ENCODE results near the gene ISCU. TPM values are rescaled to one million over a fixed set of nuclear protein-coding genes. Genes with fewer than 3 reads are reported as not detected.

The ISCU gene
- total and polyA plus RNA-seq, 9 of the 15 experiments (the other 6 are each of a cell fraction or from before 2014, with no cell fraction given) = 15.9 to 92.5 (median 77.3) TPM

- POLR2A ChIA-PET = interaction anchor here (0.7 kb wide), 1 partner anchor 34 kb away, joined by 4 read pairs; no protein-coding TSS in a partner anchor
Observed at GRCh38 chr12:108598553-108599250, 36.3 kb downstream of the ISCU start.

GRCh38 chr12:108599541-108599940, 37.1 kb downstream of the ISCU start:
- peaks cover 6% of the 10 kb centered on the region; the same call in 1 of the 2 replicates for H4K20me1 ChIP-seq (replicated peaks; ENCODE audit: control insufficient read depth, insufficient read depth, low read length)
- H3K4me2 ChIP-seq (ENCODE audit: insufficient read depth, low read length) = no peak overlapping the region
- no peak overlapping the region for H3K27ac ChIP-seq (ENCODE audit: extremely low read depth, low read depth, low read length)
- H3K9me3 ChIP-seq (replicated peaks; ENCODE audit: control insufficient read depth, insufficient read depth, low read depth, low read length) = no peaks in the 10 kb centered on the region
- ATAC-seq (no peak), FAIRE-seq (no peak), DNase-seq (ENCODE audit: extremely low read depth in 1 of 4, low spot score in 3 of 4) (no peak)
- no peaks in the 10 kb centered on the region for H3K36me3 ChIP-seq (ENCODE audit: control insufficient read depth, insufficient read depth, low read length)
- POLR2A ChIA-PET = interaction anchor here (0.5 to 0.9 kb wide), 3 partner anchors 24 to 735 kb away, joined by 4 to 5 read pairs (median 4); no protein-coding TSS in a partner anchor
- H2AFZ ChIP-seq (ENCODE audit: low read depth, low read length) = no peak overlapping the region
- H3K27me3 ChIP-seq (ENCODE audit: control insufficient read depth in 2 of 2, insufficient read depth in 2 of 2, low read length in 2 of 2) = no peaks in the 10 kb centered on the region
- no TSS peak for BruUV-seq (replicated peaks)
- H3K9me1 ChIP-seq (ENCODE audit: control insufficient read depth, insufficient read depth, low read length) = peaks cover 6% of the 10 kb centered on the region
- no peaks in the 10 kb centered on the region for H3K79me2 ChIP-seq (ENCODE audit: control insufficient read depth, insufficient read depth, low read length)
- no peak overlapping the region for H3K4me3 ChIP-seq
- TF ChIP-seq ARNT (IDR thresholded peaks at IDR 0.05) (no peak), ZFP30 (CRISPR knock-in tag; IDR thresholded peaks at IDR 0.05; ENCODE audit: borderline replicate concordance) (no peak), SMAD2 (IDR thresholded peaks at IDR 0.05; ENCODE audit: low read depth, low read length) (no peak), CCNT2 (IDR thresholded peaks at IDR 0.05; ENCODE audit: borderline replicate concordance, extremely low read depth, insufficient read length, low read depth, low read length) (no peak)
- 0 out of 4 replicates have a peak overlapping the region, but pooled peaks of 1 of the 2 experiments have one; percentile 13 for H3K9ac ChIP-seq (ENCODE audit: insufficient read depth in 1 of 2, low read depth in 2 of 2, low read length in 2 of 2)
- in situ Hi-C loops (cut with MboI) = no loop called here
- intact Hi-C loops (cut with micrococcal nuclease) = no loop called here
- WGBS (ENCODE audit: insufficient coverage, low coverage, missing lambda C conversion rate) = 19% methylated on average over 6 of the region's 6 CpGs
- H3K4me1 ChIP-seq (replicated peaks in 1 of 2; ENCODE audit: control insufficient read depth in 2 of 2, insufficient read depth in 2 of 2, low read length in 2 of 2) = peaks cover 0 to 11% of the 10 kb centered on the region in 2 experiments; a peak in 3 of 5 replicates
- CTCF ChIA-PET (ENCODE audit: low intra/inter-chr PET ratio) = no interaction called here

More at GRCh38 chr12:108598553-108599250, 36.3 kb downstream of the ISCU start:
- 29% methylated on average over 11 of the region's 11 CpGs for WGBS (ENCODE audit: insufficient coverage, low coverage, missing lambda C conversion rate)
- no peaks in the 10 kb centered on the region for H3K36me3 ChIP-seq (ENCODE audit: control insufficient read depth, insufficient read depth, low read length)
- H3K4me1 ChIP-seq (replicated peaks in 1 of 2; ENCODE audit: control insufficient read depth in 2 of 2, insufficient read depth in 2 of 2, low read length in 2 of 2) = peaks cover 0 to 13% of the 10 kb centered on the region in 2 experiments; a peak in 3 of 5 replicates
- no peak overlapping the region for H3K27ac ChIP-seq (ENCODE audit: extremely low read depth, low read depth, low read length)
- ATAC-seq = no peak
- H3K9me1 ChIP-seq (ENCODE audit: control insufficient read depth, insufficient read depth, low read length) = peaks cover 6% of the 10 kb centered on the region
- DNase-seq (ENCODE audit: extremely low read depth in 1 of 4, low spot score in 3 of 4) = no peak
- H2AFZ ChIP-seq (ENCODE audit: low read depth, low read length) = no peak overlapping the region
- 0 out of 4 replicates have a peak overlapping the region, but pooled peaks of 1 of the 2 experiments have one; percentile 0 for H3K9ac ChIP-seq (ENCODE audit: insufficient read depth in 1 of 2, low read depth in 2 of 2, low read length in 2 of 2)
- H3K4me2 ChIP-seq (ENCODE audit: insufficient read depth, low read length) = no peak overlapping the region
- FAIRE-seq = no peak
- H3K27me3 ChIP-seq (ENCODE audit: control insufficient read depth in 2 of 2, insufficient read depth in 2 of 2, low read length in 2 of 2) = no peaks in the 10 kb centered on the region
- no TSS peak for BruUV-seq (replicated peaks)
- CTCF ChIA-PET (ENCODE audit: low intra/inter-chr PET ratio) = no interaction called here
- H4K20me1 ChIP-seq (replicated peaks; ENCODE audit: control insufficient read depth, insufficient read depth, low read length) = peaks cover 6% of the 10 kb centered on the region; the same call in 1 of the 2 replicates
- in situ Hi-C loops (cut with MboI) (no loop called here), intact Hi-C loops (cut with micrococcal nuclease) (no loop called here)
- no peaks in the 10 kb centered on the region for H3K9me3 ChIP-seq (replicated peaks; ENCODE audit: control insufficient read depth, insufficient read depth, low read depth, low read length)
- no peaks in the 10 kb centered on the region for H3K79me2 ChIP-seq (ENCODE audit: control insufficient read depth, insufficient read depth, low read length)
- H3K4me3 ChIP-seq = no peak overlapping the region
- TF ChIP-seq ZNF3 (CRISPR knock-in tag; IDR thresholded peaks at IDR 0.05) (peak; percentile 70; the same call in 1 of the 2 replicates), CHD4 (IDR thresholded peaks at IDR 0.05; ENCODE audit: insufficient read depth, insufficient replicate concordance, low read depth, low read length, poor library complexity, severe bottlenecking) (peak; percentile 57), ZNF24 (IDR thresholded peaks at IDR 0.05) (peak; percentile 97), RBM25 (IDR thresholded peaks at IDR 0.05; ENCODE audit: low read depth, low read length, severe bottlenecking) (peak; percentile 88), ARID1B (IDR thresholded peaks at IDR 0.05) (no peak), ADNP (tag; IDR thresholded peaks at IDR 0.05) (peak; percentile 80; the same call in 1 of the 2 replicates), KDM1A (IDR thresholded peaks at IDR 0.05) (peak; percentile 52 to 61; a peak in 2 of 4 replicates), HMG20A (CRISPR knock-in tag; conservative IDR thresholded peaks at IDR 0.05) (no peak), SNIP1 (IDR thresholded peaks at IDR 0.05; ENCODE audit: low read depth) (no peak), BCOR (IDR thresholded peaks at IDR 0.05) (peak; percentile 84)
